HG03457 (cell line): ENCODE data around the gene USP6NL.

Source experiments
- ATAC-seq: cut with Tn5 transposase; IDR thresholded peaks from one replicate; pipeline ENCODE4 v1.9.1; 2021; ENCODE audit warnings: moderate number of reproducible peaks; ENCODE audit not compliant: unreplicated experiment

USP6NL gene

DNA sequence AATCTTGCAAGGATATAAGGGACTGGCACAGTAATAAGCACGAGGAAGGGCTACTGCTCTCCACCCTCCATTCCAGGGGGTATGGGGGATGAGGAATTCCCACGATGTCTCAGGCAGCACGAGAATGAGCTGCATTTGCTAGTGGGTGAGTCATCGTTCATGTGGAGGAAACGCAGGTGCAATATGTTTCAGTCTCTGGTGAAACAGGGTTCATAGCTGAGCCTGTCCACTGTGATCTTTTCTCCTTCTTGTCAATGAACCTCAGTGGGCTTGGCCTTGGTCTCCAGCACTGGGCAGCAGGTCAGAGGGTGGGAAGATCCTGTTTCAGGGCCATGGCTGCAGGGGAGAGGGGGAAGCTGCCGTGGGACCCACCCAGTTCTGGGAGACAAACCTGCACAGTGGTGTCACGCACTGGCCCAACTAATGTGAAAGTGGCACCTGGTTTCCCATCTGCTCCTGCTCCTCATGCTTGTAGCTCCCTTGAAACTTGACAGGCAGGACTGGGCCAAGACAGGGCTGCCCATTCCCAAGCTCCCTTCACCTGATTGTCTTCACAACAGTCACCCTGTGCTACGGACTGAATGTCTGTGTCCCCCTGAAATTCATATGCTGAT, 181.9 kb downstream of the USP6NL start:
- no peak for ATAC-seq

DNA sequence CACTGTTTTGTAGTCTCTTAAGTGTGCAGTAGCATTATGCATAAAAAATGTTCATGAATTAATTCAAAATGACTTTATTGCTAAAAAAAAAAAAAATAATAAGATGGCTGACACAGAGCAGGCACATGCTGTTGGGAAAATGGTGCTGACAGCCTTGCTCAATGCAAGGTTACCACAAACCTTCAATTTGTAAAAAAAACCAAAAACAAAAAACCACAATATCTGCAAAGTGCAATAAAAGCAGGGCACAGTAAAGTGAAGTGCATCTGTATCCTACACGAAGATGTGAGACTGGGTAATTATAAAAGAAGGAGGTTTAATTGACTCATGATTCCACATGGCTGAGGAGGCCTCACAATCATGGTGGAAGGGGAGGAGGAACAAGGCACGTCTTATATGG, 185.8 kb downstream of the USP6NL start:
- ATAC-seq: no peak

DNA sequence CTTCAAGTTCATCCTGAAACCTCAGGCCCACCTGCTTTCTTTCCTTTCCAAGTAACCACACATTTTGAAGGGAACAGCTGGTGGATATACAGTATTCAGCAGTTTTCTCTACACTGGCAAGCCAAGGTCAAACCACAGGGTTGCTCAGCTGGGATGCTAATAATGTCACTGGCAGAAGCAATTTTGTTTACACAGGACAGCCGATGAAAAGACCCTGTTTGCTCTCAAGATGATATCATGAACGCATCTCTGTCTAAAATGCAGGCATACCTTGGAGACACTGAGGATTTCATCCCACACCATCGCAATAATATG, 186.2 kb downstream of the USP6NL start:
- ATAC-seq: no peak

DNA sequence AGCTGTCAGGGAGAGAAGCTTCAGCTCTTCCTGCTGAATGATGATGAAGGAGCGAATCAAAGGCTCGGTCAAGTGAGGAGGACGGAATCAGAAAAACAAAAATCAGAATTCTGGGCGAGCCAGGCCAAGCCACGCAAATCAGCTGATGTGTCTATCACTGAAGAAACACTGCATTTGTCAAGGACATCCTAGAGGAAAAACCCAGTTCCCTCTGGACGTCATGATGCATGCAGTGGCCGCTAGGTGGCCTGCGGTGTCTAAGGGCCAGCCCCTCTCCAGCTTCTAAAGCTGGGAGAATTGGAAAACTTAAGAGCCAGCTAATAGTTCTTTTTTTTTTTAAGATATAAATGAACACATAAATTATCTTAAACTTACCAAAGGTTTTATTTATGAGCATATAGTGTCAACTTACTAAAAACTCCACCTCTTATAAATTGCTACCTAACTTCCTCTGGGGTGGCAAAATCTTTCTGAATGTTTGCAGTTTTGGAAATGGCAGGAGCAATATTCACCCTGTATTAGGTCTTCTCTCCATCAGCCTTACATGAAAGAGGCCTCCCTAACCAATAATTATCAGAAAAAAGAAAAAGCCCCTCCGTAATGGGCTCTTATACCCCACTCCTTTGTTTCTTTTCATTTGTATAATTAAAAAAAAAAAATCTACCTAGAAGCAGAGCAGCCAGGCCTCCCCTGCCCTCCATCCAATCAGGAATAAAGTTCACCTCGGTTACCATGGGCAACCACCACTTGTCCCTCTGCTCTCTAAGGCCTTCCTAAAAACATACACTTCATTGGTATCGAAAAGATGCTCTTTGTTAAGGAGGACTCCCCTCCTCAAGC, 186.8 kb downstream of the USP6NL start:
- no peak for ATAC-seq

DNA sequence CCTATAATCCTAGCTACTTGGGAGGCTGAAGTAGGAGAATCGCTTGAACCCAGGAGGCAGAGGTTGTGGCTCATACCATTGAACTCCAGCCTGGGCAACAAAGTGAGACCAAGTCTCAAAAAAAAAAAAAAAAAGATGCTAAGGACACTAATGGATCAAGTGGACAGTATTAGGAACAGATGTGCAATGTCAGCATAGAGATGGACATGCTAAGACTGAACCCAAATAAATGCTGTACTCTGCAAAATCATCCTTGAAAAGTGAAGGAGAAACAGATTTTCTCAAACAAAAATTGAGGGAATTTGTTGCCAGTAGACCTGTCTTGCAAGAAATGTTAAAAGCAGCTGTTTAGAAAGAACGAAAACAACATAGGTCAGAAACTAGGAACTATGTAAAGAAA, 194.5 kb downstream of the USP6NL start:
- no peak for ATAC-seq

DNA sequence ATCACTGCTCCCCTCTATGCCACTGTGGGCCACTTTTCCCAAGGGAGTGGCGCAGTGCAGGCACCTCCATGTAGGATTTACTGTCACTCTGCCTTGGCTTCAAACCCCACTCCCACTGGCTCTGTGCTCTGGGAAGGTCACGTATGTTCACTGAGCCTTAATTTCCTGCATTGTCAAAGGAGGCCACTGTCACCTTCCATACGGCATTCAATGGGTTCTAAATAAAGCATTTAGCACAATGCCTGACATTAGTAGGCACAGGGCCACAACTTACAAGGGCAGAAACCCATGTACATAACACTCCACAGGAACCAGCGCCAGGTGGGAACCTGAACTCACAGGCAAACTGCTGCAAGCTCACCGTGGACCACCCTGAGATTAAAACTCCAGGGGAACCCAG, 196.4 kb downstream of the USP6NL start:
- ATAC-seq: no peak

DNA sequence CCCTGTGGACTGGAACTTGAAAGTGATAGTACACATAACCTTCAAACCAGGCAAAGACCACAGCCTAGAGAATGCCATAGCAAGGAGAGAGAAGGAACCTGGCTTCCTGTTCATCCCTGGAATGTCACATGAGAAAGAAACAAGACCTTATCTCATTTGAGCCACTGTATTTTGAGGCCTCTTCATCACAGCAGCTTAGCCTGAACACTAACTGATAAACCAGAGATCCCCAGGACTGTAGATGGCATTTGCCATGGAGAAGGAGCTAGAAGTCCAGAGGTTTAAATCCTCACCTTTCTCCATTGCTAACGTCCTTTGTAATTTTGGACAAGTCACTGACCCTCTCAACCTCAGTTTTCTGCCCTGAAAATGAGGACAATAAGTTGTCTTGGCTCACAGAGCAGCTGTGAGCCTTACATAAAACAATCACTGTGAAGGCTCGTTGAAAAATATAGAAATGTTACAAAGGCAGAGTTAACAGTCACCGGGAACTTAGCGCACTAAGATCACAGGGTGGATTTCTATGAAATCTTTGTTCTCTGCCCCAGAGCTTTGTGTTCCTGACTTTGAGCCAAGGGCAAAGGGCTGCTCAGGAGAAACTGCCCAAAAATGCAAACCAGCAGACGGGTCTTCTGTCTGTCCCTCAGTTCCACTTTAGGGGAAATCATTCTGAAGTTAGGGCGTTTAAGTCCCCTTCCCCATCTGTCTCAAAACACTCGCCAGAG, 197.0 kb downstream of the USP6NL start:
- no peak for ATAC-seq

DNA sequence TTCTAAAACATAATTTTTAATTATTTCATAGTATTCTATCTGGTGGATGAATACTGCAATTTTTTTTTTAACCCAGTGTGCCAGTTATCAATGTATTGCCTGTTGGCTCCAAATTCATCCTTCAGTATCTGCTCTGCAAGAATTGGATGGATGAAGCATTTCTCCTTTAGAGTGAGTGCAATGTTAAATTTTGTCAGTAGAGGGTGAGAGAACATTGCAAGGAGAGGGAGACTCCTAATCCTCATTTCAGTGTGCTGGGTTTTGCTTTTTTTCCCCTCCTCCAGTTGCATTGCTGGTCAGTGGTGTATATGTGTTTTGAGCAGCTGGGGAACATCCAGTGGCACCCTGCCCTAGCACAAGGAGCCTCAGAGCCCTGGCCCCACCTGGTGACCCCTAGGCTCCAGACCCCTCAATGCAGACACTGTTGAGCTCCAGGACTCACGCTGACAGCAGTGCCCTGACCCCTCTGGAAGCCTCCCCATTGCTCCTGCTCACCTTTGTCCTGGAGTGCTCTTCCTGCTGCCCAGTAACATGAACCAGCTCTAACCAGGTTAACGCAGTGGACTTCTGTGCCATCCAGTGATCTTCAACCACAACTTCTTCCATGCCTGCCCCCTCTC, 199.4 kb downstream of the USP6NL start:
- ATAC-seq: no peak

DNA sequence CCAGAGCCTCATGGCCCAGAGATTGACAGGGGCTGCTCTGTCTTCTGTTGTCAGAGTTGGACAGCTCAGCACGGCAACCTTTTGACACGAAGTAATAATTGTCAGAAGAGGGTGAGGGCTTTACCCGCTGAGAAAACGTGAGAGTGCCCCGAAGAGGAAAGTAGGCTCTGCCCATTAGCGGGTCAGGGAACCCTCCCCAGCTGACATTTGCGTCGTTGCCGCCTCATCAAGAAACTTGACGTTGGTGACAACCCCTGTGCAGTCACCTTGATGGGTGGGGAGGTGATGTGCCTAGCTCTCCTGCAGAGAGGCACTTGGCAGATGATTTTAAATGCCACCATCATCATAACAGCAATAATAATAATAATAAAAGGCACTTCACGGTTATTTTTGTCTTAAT, 202.1 kb downstream of the USP6NL start:
- ATAC-seq: no peak

DNA sequence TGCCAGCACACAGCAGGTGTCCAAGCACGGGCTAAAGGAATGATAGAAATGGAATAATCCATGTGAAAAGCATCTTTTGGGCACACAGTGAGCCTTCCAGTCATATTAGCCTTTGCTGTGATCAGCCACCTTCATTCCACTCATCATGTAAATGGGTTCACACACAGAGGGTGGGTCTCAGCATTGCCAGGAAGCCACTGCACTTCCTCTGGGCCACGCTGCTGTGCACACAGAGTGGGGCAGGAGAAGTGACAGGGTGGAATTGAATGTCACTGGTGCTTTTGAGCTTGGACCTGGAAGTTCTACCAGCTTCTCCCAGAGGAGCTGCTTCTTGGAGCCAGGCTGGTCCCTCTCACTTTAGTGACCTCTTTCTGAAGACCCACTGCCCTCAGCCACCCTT, 203.5 kb downstream of the USP6NL start:
- ATAC-seq: no peak

DNA sequence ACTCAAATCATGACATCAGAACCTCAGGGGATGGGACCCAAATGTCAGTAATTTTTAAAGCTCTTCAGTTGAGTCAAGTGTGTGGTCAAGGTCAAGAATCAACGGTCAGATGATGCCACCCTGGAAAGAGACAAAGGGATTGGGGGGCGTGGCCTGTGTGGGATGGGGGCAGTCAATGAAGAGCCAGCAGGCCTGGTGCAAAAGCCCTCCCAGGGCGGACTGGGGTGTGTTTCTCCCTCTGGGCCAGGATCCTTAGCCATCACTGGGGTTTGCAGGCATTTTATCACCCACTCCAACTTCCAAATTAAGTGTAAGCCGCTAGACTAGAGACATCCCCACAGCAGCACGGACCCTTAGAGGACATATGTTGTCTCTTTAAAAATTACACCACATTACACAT, 204.7 kb downstream of the USP6NL start:
- ATAC-seq: no peak

DNA sequence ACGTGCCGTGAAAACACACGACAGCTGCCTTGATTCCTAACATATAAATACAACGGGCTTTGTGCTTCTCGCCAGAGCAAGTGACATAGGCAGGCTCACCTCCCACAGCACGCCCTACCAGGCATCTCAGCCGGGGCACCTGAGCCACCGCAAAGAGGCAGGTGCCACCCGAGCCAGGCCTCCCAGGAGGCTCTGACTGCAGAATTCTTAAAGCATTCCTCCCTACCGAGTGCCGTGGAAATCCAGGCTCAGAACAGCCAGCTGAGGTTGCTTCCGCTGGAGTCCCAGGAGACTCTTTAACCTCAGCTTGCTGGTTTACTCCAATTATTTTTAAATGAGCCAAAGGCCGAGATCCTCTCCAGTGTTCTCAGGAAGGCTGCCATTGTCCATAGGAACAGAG, 206.5 kb downstream of the USP6NL start:
- ATAC-seq: no peak
